DOHH2 (cell line): Measurements from ENCODE around the gene NOTO.

Experiments used
- CTCF ChIP-seq: fragments of 200-600 bp; sonication (generic); IDR thresholded peaks from one replicate; pipeline ENCODE4 v1.5.1; 2014; ENCODE audit warnings: antibody characterized with exemption, mild to moderate bottlenecking, low read depth, low read length; ENCODE audit not compliant: poor library complexity, severe bottlenecking
- EZH2phosphoT487 ChIP-seq: fragments of 200-600 bp; sonication (generic); IDR thresholded peaks from 2 replicates; pipeline ENCODE4 v1.6.1; 2017; ENCODE audit warnings: borderline replicate concordance, mild to moderate bottlenecking, antibody characterized with exemption, low read length, moderate library complexity, mixed read lengths

DNA sequence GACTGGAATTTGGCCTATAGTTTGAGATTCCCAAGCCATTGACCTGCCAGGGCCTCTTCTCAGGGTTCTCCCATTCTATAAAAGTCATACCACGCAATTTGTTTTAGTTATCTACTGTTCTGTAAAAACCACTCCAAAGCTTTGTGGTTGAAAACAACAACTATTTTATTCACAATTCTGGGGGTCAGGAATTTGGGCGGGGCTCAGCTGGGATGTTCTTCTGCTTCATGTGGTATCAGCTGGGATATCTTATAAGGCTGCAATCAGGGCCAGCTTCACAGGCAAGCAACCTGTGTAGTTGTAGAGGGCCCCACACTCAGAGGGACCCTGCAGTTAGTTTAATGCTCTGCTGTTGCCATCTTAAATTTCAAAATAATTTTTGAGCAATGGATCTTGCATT is 16.4 kb upstream of the NOTO start:
- TF ChIP-seq CTCF (no peak), EZH2phosphoT487 (no peak)
